LNCaP clone FGC (cell line): ENCODE data around the gene DNAH2.

Experiments
- DNase-seq: peaks from one replicate; pipeline ENCODE4 v3.0.0-alpha.2; 2011; ENCODE audit warnings: low read depth
- H3K4me3 ChIP-seq: 2 replicates; pipeline ENCODE4 v1.5.1; 2011; ENCODE audit warnings: mild to moderate bottlenecking, low read depth, low read length, control low read depth
- CTCF ChIP-seq: IDR thresholded peaks from 2 replicates; pipeline ENCODE4 v1.5.1; 2012; ENCODE audit warnings: mild to moderate bottlenecking; ENCODE audit not compliant: control insufficient read depth, insufficient read depth; ENCODE audit errors: extremely low read depth

The DNAH2 gene

GRCh38 chr17:7873051-7873450 is 155.5 kb downstream of the DNAH2 start:
- no peak overlapping the region for H3K4me3 ChIP-seq
- no peak for TF ChIP-seq CTCF
- DNase-seq: no peak

GRCh38 chr17:7875804-7876370 is 158.3 kb downstream of the DNAH2 start:
- DNase-seq: no peak
- no peak overlapping the region for H3K4me3 ChIP-seq
- no peak for TF ChIP-seq CTCF

GRCh38 chr17:7878234-7878633 is 160.7 kb downstream of the DNAH2 start:
- no peak for DNase-seq
- H3K4me3 ChIP-seq: no peak overlapping the region
- no peak for TF ChIP-seq CTCF

GRCh38 chr17:7880076-7880868 is 162.7 kb downstream of the DNAH2 start:
- DNase-seq: no peak
- H3K4me3 ChIP-seq: no peak overlapping the region
- TF ChIP-seq CTCF: no peak

- no peak for DNase-seq
- no peak for TF ChIP-seq CTCF
- no peak overlapping the region for H3K4me3 ChIP-seq
Measured at GRCh38 chr17:7881276-7882054, 163.9 kb downstream of the DNAH2 start.

- DNase-seq: no peak
- TF ChIP-seq CTCF: no peak
- no peak overlapping the region for H3K4me3 ChIP-seq
Measured at GRCh38 chr17:7882068-7882467, 164.5 kb downstream of the DNAH2 start.

- no peak for DNase-seq
- no peak for TF ChIP-seq CTCF
- no peak overlapping the region for H3K4me3 ChIP-seq
Measured at GRCh38 chr17:7882629-7883028, 165.1 kb downstream of the DNAH2 start.
